SU-DHL-6 (cell line): Measurements from ENCODE around the gene MOGAT3.

Experiments used
- H2AFZ ChIP-seq: fragments of 200-600 bp; sonication (generic); 2 replicates; pipeline ENCODE4 v1.6.1; 2014; ENCODE audit warnings: low read depth, mild to moderate bottlenecking, moderate library complexity, mixed read lengths, antibody characterized with exemption, low read length; ENCODE audit not compliant: severe bottlenecking
- H3F3A ChIP-seq: fragments of 200-600 bp; shearing (Covaris generic); 2 replicates; pipeline ENCODE4 v1.6.0; 2016; ENCODE audit warnings: antibody characterized with exemption, mild to moderate bottlenecking; ENCODE audit not compliant: insufficient read depth
- H3K27ac ChIP-seq: fragments of 200-600 bp; sonication (generic); 2 replicates; pipeline ENCODE4 v1.5.1; 2016; ENCODE audit warnings: low read depth, mild to moderate bottlenecking, low read length, moderate library complexity, mixed read lengths
- H3K27me3 ChIP-seq: fragments of 200-600 bp; sonication (generic), shearing (Covaris generic); 2 replicates; pipeline ENCODE4 v1.6.0; 2014; ENCODE audit warnings: mild to moderate bottlenecking, low read length
- H3K36me3 ChIP-seq: fragments of 200-600 bp; sonication (generic); 2 replicates; pipeline ENCODE4 v1.6.1; 2014; ENCODE audit warnings: mild to moderate bottlenecking, low read length, mixed read lengths
- H3K4me2 ChIP-seq: fragments of 300-600, 200-600 bp; shearing (Covaris generic), sonication (generic); 2 replicates; pipeline ENCODE4 v1.6.0; 2014; ENCODE audit warnings: low read length, low read depth, mild to moderate bottlenecking; ENCODE audit not compliant: poor library complexity, severe bottlenecking
- H3K4me3 ChIP-seq: fragments of 200-600 bp; sonication (generic); 2 replicates; pipeline ENCODE4 v1.5.1; 2014; ENCODE audit warnings: antibody characterized with exemption, low read length, mild to moderate bottlenecking, mixed read lengths; ENCODE audit not compliant: insufficient read depth, poor library complexity, severe bottlenecking
- H3K79me2 ChIP-seq: fragments of 200-600 bp; sonication (generic); 2 replicates; pipeline ENCODE4 v1.6.1; 2014; ENCODE audit warnings: mild to moderate bottlenecking, low read length, moderate library complexity; ENCODE audit not compliant: insufficient read depth
- H3K9ac ChIP-seq: fragments of 200-600 bp; sonication (generic); 2 replicates; pipeline ENCODE4 v1.7.0; 2014; ENCODE audit warnings: mild to moderate bottlenecking, low read length
- H3K9me2 ChIP-seq: fragments of 200-600 bp; sonication (generic); replicated peaks from 2 replicates; pipeline ENCODE4 v1.6.1; 2014; ENCODE audit warnings: low read length; ENCODE audit not compliant: insufficient read depth
- H3K9me3 ChIP-seq: fragments of 200-600 bp; sonication (generic); 2 replicates; pipeline ENCODE4 v1.6.1; 2014; ENCODE audit warnings: low read length, mixed read lengths; ENCODE audit not compliant: insufficient read depth
- H4K20me1 ChIP-seq: fragments of 200-600 bp; sonication (generic); 2 replicates; pipeline ENCODE4 v1.6.1; 2014; ENCODE audit warnings: low read depth, mild to moderate bottlenecking, antibody characterized with exemption, low read length, moderate library complexity, mixed read lengths
- CTCF ChIP-seq: fragments of 200-600 bp; sonication (generic); IDR thresholded peaks from one replicate; pipeline ENCODE4 v1.5.1; 2017; ENCODE audit warnings: antibody characterized with exemption, mild to moderate bottlenecking, low read length, moderate library complexity; ENCODE audit not compliant: insufficient read depth, poor library complexity, severe bottlenecking
- EZH2phosphoT487 ChIP-seq: fragments of 200-600 bp; sonication (generic), shearing (Covaris generic); conservative IDR thresholded peaks from 2 replicates; pipeline ENCODE4 v1.6.1; 2018; ENCODE audit warnings: mild to moderate bottlenecking, antibody characterized with exemption, low read length, moderate library complexity, mixed read lengths

Gene MOGAT3

GRCh38 chr7:101173752-101174244, 27.0 kb downstream of the MOGAT3 start:
- Histone ChIP-seq H3K36me3 (no peaks in the 10 kb centered on the region), H3K9me3 (no peaks in the 10 kb centered on the region), H3K4me2 (no peak overlapping the region), H2AFZ (no peak overlapping the region), H3K9ac (no peak overlapping the region), H3K27me3 (no peaks in the 10 kb centered on the region), H3K79me2 (no peaks in the 10 kb centered on the region), H3K27ac (no peak overlapping the region), H3K9me2 (no peaks in the 10 kb centered on the region), H3F3A (no peaks in the 10 kb centered on the region), H4K20me1 (no peaks in the 10 kb centered on the region), H3K4me3 (no peak overlapping the region)
- no peak for TF ChIP-seq EZH2phosphoT487

GRCh38 chr7:101172854-101173751, 27.7 kb downstream of the MOGAT3 start:
- Histone ChIP-seq H3K4me2 (no peak overlapping the region), H3K27ac (no peak overlapping the region), H3K79me2 (no peaks in the 10 kb centered on the region), H3K27me3 (no peaks in the 10 kb centered on the region), H3K9me2 (no peaks in the 10 kb centered on the region), H3K4me3 (no peak overlapping the region), H3K9ac (no peak overlapping the region), H3K36me3 (no peaks in the 10 kb centered on the region), H3K9me3 (no peaks in the 10 kb centered on the region), H2AFZ (no peak overlapping the region), H3F3A (no peaks in the 10 kb centered on the region), H4K20me1 (no peaks in the 10 kb centered on the region)
- TF ChIP-seq CTCF: no peak
- TF ChIP-seq EZH2phosphoT487: no peak

- no peak overlapping the region for H3K4me3 ChIP-seq
- no peak overlapping the region for H3K9ac ChIP-seq
- no peaks in the 10 kb centered on the region for H3K9me2 ChIP-seq
- no peaks in the 10 kb centered on the region for H3K79me2 ChIP-seq
- no peaks in the 10 kb centered on the region for H3K27me3 ChIP-seq
- H3K36me3 ChIP-seq: no peaks in the 10 kb centered on the region
- H2AFZ ChIP-seq: no peak overlapping the region
- H3F3A ChIP-seq: no peaks in the 10 kb centered on the region
- H4K20me1 ChIP-seq: no peaks in the 10 kb centered on the region
- TF ChIP-seq CTCF (no peak), EZH2phosphoT487 (no peak)
- no peak overlapping the region for H3K4me2 ChIP-seq
- H3K27ac ChIP-seq: no peak overlapping the region
- no peaks in the 10 kb centered on the region for H3K9me3 ChIP-seq
Observed at GRCh38 chr7:101172005-101172853, 28.6 kb downstream of the MOGAT3 start.
